Transverse colon (tissue), 4 donors: Measurements from ENCODE around the gene DAZAP1. TPM values are rescaled to one million over a fixed set of nuclear protein-coding genes. Genes with fewer than 3 reads are reported as not detected.
"Not testable (repeated sequence)": the region's sequence is repeated elsewhere in the genome, so short reads cannot be mapped to it uniquely, and the experiment has no call there.

Experiments
- DNase-seq: peaks from one replicate; pipeline ENCODE4 v3.0.0-alpha.2; 2019
- H3K27ac ChIP-seq, 4 donors: fragments of 200-600 bp; sonication (generic); 2 replicates each; pipeline ENCODE4 v1.5.1; 2016 to 2018; ENCODE audit warnings: inconsistent platforms in 4 of 4
- H3K27me3 ChIP-seq: fragments of 200-600 bp; sonication (generic); 2 replicates; pipeline ENCODE4 v1.5.1; 2017; ENCODE audit warnings: inconsistent platforms
- H3K36me3 ChIP-seq, 4 donors: fragments of 200-600 bp; sonication (generic); 2 replicates each; pipeline ENCODE4 v1.5.1; 2017 to 2019; ENCODE audit warnings: inconsistent platforms in 4 of 4
- H3K4me1 ChIP-seq, 4 donors: fragments of 200-600 bp; sonication (generic); 2 replicates each; pipeline ENCODE4 v1.5.1; 2017 to 2020; ENCODE audit warnings: inconsistent platforms in 4 of 4
- H3K4me3 ChIP-seq, 4 donors: fragments of 200-600 bp; sonication (generic); 1 replicate in 1 of 4; 2 replicates in 3 of 4; pipeline versions ENCODE4 v1.5.1 to v1.6.1; 2017 to 2019; ENCODE audit warnings: inconsistent platforms in 4 of 4
- H3K9me3 ChIP-seq, 2 donors: fragments of 200-600 bp; sonication (generic); 2 replicates each; pipeline ENCODE4 v1.5.1; 2017 to 2019; ENCODE audit warnings: inconsistent platforms in 2 of 2
- EP300 ChIP-seq: sonication (generic); formaldehyde crosslinking; IDR thresholded peaks from one replicate; pipeline ENCODE4 v1.6.1; 2017; ENCODE audit warnings: antibody characterized with exemption, low read depth
- POLR2A ChIP-seq: fragments of 450-650 bp; IDR thresholded peaks from one replicate; pipeline ENCODE4 v1.6.1; 2016; ENCODE audit warnings: antibody characterized with exemption, mild to moderate bottlenecking, moderate library complexity
- POLR2AphosphoS5 ChIP-seq, 3 donors: sonication (generic); formaldehyde crosslinking; IDR thresholded peaks; one replicate each; pipeline ENCODE4 v1.6.1; 2016; ENCODE audit warnings: antibody characterized with exemption in 3 of 3
- WGBS, 2 donors: methylation state at CpG; one replicate each; pipeline ENCODE4 v1.1.5; 2018; ENCODE audit warnings: low coverage in 1 of 2; 5-methylcytosine and 5-hydroxymethylcytosine counted together
- in situ Hi-C, 4 donors: fragments of 200-750 bp; cut with MboI; loops; one replicate each; pipeline versions ENCODE4 v1.15.0 to v1.15.1; 2017; ENCODE audit warnings: low sequenced_read_pairs in 3 of 4, low pct_ligation_motif_present in 1 of 4, low pct_unique_long_range_greater_than_20kb in 1 of 4
- intact Hi-C: fragments of 100-400 bp; cut with DNase I; formaldehyde crosslinking; loops from one replicate; pipeline ENCODE4 v1.15.1; 2023; ENCODE audit warnings: low total_unique reads
- total RNA-seq, 4 donors: library from RNA; depleted of rRNA; stranded (reverse); fragments of >200 nt; gene quantifications; one replicate each; pipeline ENCODE4 v1.1.0, GENCODE V29; 2016
- TF ChIP-seq, protein P1 (sequence below), 5 experiments: fragments of 200-600 bp in 3 of 5; fragments of 450-650 bp in 2 of 5; sonication (generic) in 3 of 5; IDR thresholded peaks; 1 replicate in 2 of 5; 2 replicates in 3 of 5; pipeline ENCODE4 v1.5.1; 2016 to 2017; ENCODE audit warnings: antibody characterized with exemption in 5 of 5, inconsistent platforms in 3 of 5, mild to moderate bottlenecking in 2 of 5, moderate library complexity in 1 of 5

DAZAP1 gene
- total RNA-seq, 4 donors from 2014 or later = 36.3 to 77.2 (median 41.6) TPM

DNA sequence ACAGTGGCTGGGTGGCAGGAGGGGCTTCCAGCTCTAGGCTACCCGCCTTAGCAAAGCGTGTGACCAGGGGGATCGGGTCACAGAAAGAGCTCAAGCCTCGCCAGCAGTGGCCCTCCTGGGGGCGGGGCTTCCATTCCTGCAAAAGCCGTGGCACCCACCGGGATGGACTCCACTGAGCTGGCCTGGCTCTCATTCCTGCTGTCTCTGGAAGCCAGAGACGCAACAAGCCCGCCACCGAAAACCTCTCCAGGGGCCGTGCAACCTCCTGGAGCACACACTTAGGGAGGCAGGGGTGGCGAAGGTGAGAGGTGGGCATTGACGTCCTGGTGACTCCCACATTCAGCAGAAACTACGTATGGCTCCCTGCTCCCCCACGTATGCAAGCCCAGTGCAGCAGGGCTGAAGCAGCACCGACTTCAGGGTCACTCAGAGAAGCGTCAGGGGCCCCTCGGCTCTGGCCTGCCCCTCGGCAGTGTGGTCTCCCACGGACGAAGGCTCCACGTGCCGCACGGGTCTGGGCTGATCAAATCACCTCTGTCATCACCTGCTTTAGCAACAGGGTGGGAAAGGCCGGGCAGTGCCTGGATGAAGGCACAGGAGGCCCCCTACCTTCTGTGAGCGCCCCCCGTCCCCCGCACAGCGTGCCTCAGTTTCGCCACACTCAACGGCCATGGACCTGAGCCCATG lies 68.5 kb downstream of the DAZAP1 start:
- H3K9me3 ChIP-seq = no peaks in the 10 kb centered on the region
- intact Hi-C loops = no loop called here
- peaks cover 16 to 40% (median 31%) of the 10 kb centered on the region in 4 donors for H3K4me1 ChIP-seq
- in situ Hi-C loops = no loop called here
- no peak for DNase-seq
- TF ChIP-seq POLR2AphosphoS5 (IDR thresholded peaks at IDR 0.05) = no peak
- TF ChIP-seq, protein P1, sequence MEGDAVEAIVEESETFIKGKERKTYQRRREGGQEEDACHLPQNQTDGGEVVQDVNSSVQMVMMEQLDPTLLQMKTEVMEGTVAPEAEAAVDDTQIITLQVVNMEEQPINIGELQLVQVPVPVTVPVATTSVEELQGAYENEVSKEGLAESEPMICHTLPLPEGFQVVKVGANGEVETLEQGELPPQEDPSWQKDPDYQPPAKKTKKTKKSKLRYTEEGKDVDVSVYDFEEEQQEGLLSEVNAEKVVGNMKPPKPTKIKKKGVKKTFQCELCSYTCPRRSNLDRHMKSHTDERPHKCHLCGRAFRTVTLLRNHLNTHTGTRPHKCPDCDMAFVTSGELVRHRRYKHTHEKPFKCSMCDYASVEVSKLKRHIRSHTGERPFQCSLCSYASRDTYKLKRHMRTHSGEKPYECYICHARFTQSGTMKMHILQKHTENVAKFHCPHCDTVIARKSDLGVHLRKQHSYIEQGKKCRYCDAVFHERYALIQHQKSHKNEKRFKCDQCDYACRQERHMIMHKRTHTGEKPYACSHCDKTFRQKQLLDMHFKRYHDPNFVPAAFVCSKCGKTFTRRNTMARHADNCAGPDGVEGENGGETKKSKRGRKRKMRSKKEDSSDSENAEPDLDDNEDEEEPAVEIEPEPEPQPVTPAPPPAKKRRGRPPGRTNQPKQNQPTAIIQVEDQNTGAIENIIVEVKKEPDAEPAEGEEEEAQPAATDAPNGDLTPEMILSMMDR (IDR thresholded peaks at IDR 0.05) = no peak
- no peak for TF ChIP-seq POLR2A
- TF ChIP-seq EP300 = no peak
- H3K27me3 ChIP-seq = peaks cover 34% of the 10 kb centered on the region
- H3K27ac ChIP-seq = no peak overlapping the region
- H3K4me3 ChIP-seq = no peak overlapping the region
- 89% methylated on average over 25 of the region's 31 CpGs; no CpG with 5 or more reads in 1 of the 2 donors for WGBS, 2 donors
- H3K36me3 ChIP-seq = peaks cover 0 to 6% (median 0%) of the 10 kb centered on the region in 4 donors

- H3K36me3 ChIP-seq, intact Hi-C loops, DNase-seq, in situ Hi-C loops, H3K4me3 ChIP-seq, H3K27ac ChIP-seq, H3K9me3 ChIP-seq: not testable (repeated sequence)
- Histone ChIP-seq H3K27me3 (peaks cover 23% of the 10 kb centered on the region), H3K4me1 (peaks cover 10 to 29% (median 22%) of the 10 kb centered on the region in 4 donors)
- 91 to 93% methylated on average over 6 to 9 of the region's 9 CpGs for WGBS, 2 donors
Observed at GRCh38 chr19:1477056-1477455, 69.7 kb downstream of the DAZAP1 start.

- Histone ChIP-seq H3K4me3 (peak within 1 kb of the TSS; percentile 76 to 96 (median 88)), H3K27me3 (peaks cover 2% of the 10 kb centered on the region), H3K27ac (peak within 1 kb of the TSS; percentile 78 to 88 (median 82)), H3K9me3 (no peaks in the 10 kb centered on the region), H3K36me3 (peaks cover 0 to 6% (median 0%) of the 10 kb centered on the region in 4 donors), H3K4me1 (peaks cover 10 to 25% (median 20%) of the 10 kb centered on the region in 4 donors)
- in situ Hi-C loops = no loop called here
- peak; percentile 58 to 90 (median 86) for TF ChIP-seq POLR2AphosphoS5 (IDR thresholded peaks at IDR 0.05)
- TF ChIP-seq, protein P1 (IDR thresholded peaks at IDR 0.05) = peak in 2 of 5 experiments; percentile 9 to 14
- TF ChIP-seq EP300 = no peak
- peak; percentile 82 for TF ChIP-seq POLR2A
- peak; percentile 97 for DNase-seq
- intact Hi-C loops = no loop called here
- WGBS, 2 donors = 0% methylated on average over 1 to 33 of the region's 71 CpGs
Observed at GRCh38 chr19:1478934-1479707, 71.7 kb downstream of the DAZAP1 start, which contains the start of gene C19orf25. C19orf25 (minus strand) TSS chr19:1479215; CDS start chr19:1478903, 312 bp downstream.

- H3K4me1 ChIP-seq = peaks cover 10 to 25% (median 20%) of the 10 kb centered on the region in 4 donors
- intact Hi-C loops = no loop called here
- 86% methylated on average over 26 of the region's 26 CpGs; no CpG with 5 or more reads in 1 of the 2 donors for WGBS, 2 donors
Observed at GRCh38 chr19:1481224-1481892, 74.0 kb downstream of the DAZAP1 start.

More at GRCh38 chr19:1481224-1481892, 74.0 kb downstream of the DAZAP1 start:
- H3K36me3 ChIP-seq = peaks cover 0 to under 1% (median 0%) of the 10 kb centered on the region in 4 donors
- TF ChIP-seq, protein P1 (IDR thresholded peaks at IDR 0.05) = no peak
- TF ChIP-seq POLR2AphosphoS5 (IDR thresholded peaks at IDR 0.05) = no peak
- no peak for TF ChIP-seq POLR2A
- TF ChIP-seq EP300 = no peak
- in situ Hi-C loops = no loop called here
- no peak overlapping the region for H3K4me3 ChIP-seq
- DNase-seq = no peak
- H3K9me3 ChIP-seq = no peaks in the 10 kb centered on the region
- H3K27me3 ChIP-seq = no peaks in the 10 kb centered on the region
- H3K27ac ChIP-seq = no peak overlapping the region
